IMR-90 (cell line): Measurements from ENCODE around the gene NUAK1. TPM values are rescaled to one million over a fixed set of nuclear protein-coding genes. Genes with fewer than 3 reads are reported as not detected.

Experiments
- ATAC-seq: fragments of 200-7000 bp; cut with Tn5 transposase; 2 replicates; pipeline ENCODE4 v1.9.1; 2020; ENCODE audit warnings: low read depth, mild to moderate bottlenecking, moderate library complexity
- BruUV-seq: library from RNA; stranded (reverse); fragments of 400-500 nt; replicated peaks from 2 replicates; lab custom pipeline; 2021; lab: Mats Ljungman, UMichigan
- CTCF ChIA-PET: fragments of 300-600 bp; formaldehyde crosslinking; extraction: SDS; loops from one replicate; lab custom pipeline; 2021; ENCODE audit warnings: antibody characterized with exemption; lab: Yijun Ruan, JAX
- POLR2A ChIA-PET: fragments of 300-600 bp; sonication (Branson Sonifier 250); formaldehyde crosslinking; loops from one replicate; lab custom pipeline; 2022; ENCODE audit warnings: antibody characterized with exemption; ENCODE audit not compliant: unreplicated experiment; lab: Charles Lee
- DNase-seq: peaks from one replicate; pipeline ENCODE4 v3.0.0; 2013
- H2AFZ ChIP-seq: replicated peaks from 2 replicates; pipeline ENCODE3; 2013; ENCODE audit warnings: low read length, mild to moderate bottlenecking; ENCODE audit not compliant: poor library complexity
- H2AK5ac ChIP-seq: 2 replicates; pipeline ENCODE4 v1.6.1; 2013; ENCODE audit warnings: low read depth, low read length, inconsistent platforms
- H2AK9ac ChIP-seq: replicated peaks from 2 replicates; pipeline ENCODE3; 2013; ENCODE audit warnings: mild to moderate bottlenecking, low read depth, low read length, moderate library complexity; ENCODE audit not compliant: poor library complexity
- H2BK120ac ChIP-seq: 2 replicates; pipeline ENCODE4 v1.6.1; 2013; ENCODE audit warnings: low read depth, low read length, inconsistent platforms
- H2BK15ac ChIP-seq: 3 replicates; pipeline ENCODE4 v1.6.1; 2013; ENCODE audit warnings: low read depth, low read length, inconsistent platforms
- H2BK20ac ChIP-seq: 2 replicates; pipeline ENCODE4 v1.6.1; 2013; ENCODE audit warnings: low read depth, mild to moderate bottlenecking, inconsistent platforms, low read length, moderate library complexity
- H2BK5ac ChIP-seq: 2 replicates; pipeline ENCODE4 v1.6.1; 2013; ENCODE audit warnings: mild to moderate bottlenecking, low read depth, low read length, inconsistent platforms; ENCODE audit not compliant: poor library complexity, severe bottlenecking
- H3K14ac ChIP-seq: replicated peaks from 2 replicates; pipeline ENCODE4 v1.6.1; 2013; ENCODE audit warnings: low read depth, low read length, inconsistent platforms
- H3K18ac ChIP-seq: 2 replicates; pipeline ENCODE4 v1.6.1; 2013; ENCODE audit warnings: low read depth, low read length, control low read depth
- H3K23ac ChIP-seq: 2 replicates; pipeline ENCODE4 v1.6.1; 2013; ENCODE audit warnings: low read depth, low read length, inconsistent platforms
- H3K27ac ChIP-seq: 2 replicates; pipeline ENCODE4 v1.5.1; 2013; ENCODE audit warnings: mild to moderate bottlenecking, control low read depth, low read length; ENCODE audit not compliant: insufficient read depth
- H3K27me3 ChIP-seq: 2 replicates; pipeline ENCODE4 v1.6.1; 2013; ENCODE audit warnings: low read length; ENCODE audit not compliant: control insufficient read depth, insufficient read depth
- H3K36me3 ChIP-seq: 2 replicates; pipeline ENCODE4 v1.6.1; 2013; ENCODE audit warnings: low read length, mixed read lengths; ENCODE audit not compliant: control insufficient read depth, insufficient read depth
- H3K4ac ChIP-seq: 2 replicates; pipeline ENCODE4 v1.6.1; 2013; ENCODE audit warnings: low read depth, low read length, inconsistent platforms
- H3K4me1 ChIP-seq: 2 replicates; pipeline ENCODE4 v1.6.1; 2013; ENCODE audit warnings: low read length, mixed read lengths; ENCODE audit not compliant: control insufficient read depth, insufficient read depth
- H3K4me2 ChIP-seq: 2 replicates; pipeline ENCODE4 v1.6.1; 2013; ENCODE audit warnings: low read depth, mild to moderate bottlenecking, control low read depth, low read length, moderate library complexity
- H3K4me3 ChIP-seq: 2 replicates; pipeline ENCODE4 v1.5.1; 2013; ENCODE audit warnings: low read depth, mild to moderate bottlenecking, control low read depth, low read length, moderate library complexity; ENCODE audit not compliant: insufficient read depth
- H3K56ac ChIP-seq: 2 replicates; pipeline ENCODE4 v1.6.1; 2013; ENCODE audit warnings: low read length, inconsistent platforms; ENCODE audit not compliant: insufficient read depth; ENCODE audit errors: extremely low read depth
- H3K79me1 ChIP-seq, 2 experiments: 2 replicates each; pipeline ENCODE4 v1.6.1; 2013; ENCODE audit warnings: low read length in 2 of 2, inconsistent platforms in 1 of 2, low read depth in 1 of 2
- H3K9ac ChIP-seq: 2 replicates; pipeline ENCODE4 v1.6.1; 2013; ENCODE audit warnings: low read depth, low read length, control low read depth
- H3K9me1 ChIP-seq: 2 replicates; pipeline ENCODE4 v1.6.1; 2013; ENCODE audit warnings: low read length, inconsistent platforms; ENCODE audit not compliant: insufficient read depth
- H3K9me3 ChIP-seq: 2 replicates; pipeline ENCODE4 v1.6.1; 2013; ENCODE audit warnings: low read length; ENCODE audit not compliant: control insufficient read depth, insufficient read depth
- H4K20me1 ChIP-seq: 2 replicates; pipeline ENCODE4 v1.6.1; 2013; ENCODE audit warnings: low read length, inconsistent platforms; ENCODE audit not compliant: insufficient read depth
- H4K5ac ChIP-seq: 2 replicates; pipeline ENCODE4 v1.6.1; 2013; ENCODE audit warnings: mild to moderate bottlenecking, low read depth, low read length, control low read depth
- H4K8ac ChIP-seq, 2 experiments: 2 replicates each; pipeline ENCODE4 v1.6.1; 2013; ENCODE audit warnings: low read depth in 2 of 2, low read length in 2 of 2, control low read depth in 1 of 2, inconsistent platforms in 1 of 2
- H4K91ac ChIP-seq: 2 replicates; pipeline ENCODE4 v1.6.1; 2013; ENCODE audit warnings: low read depth, low read length, inconsistent platforms; ENCODE audit not compliant: insufficient read depth
- BHLHE40 ChIP-seq: fragments of 150-350 bp; IDR thresholded peaks from 2 replicates; pipeline ENCODE4 v1.6.1; 2016; ENCODE audit warnings: mild to moderate bottlenecking, low read depth, low read length
- CEBPB ChIP-seq: IDR thresholded peaks from 2 replicates; pipeline ENCODE4 v1.6.1; 2012; ENCODE audit warnings: low read depth, low read length, improper control_type of control experiment
- CHD1 ChIP-seq: IDR thresholded peaks from 2 replicates; pipeline ENCODE4 v1.6.1; 2012; ENCODE audit warnings: low read depth, low read length, improper control_type of control experiment
- MAFK ChIP-seq: IDR thresholded peaks from 2 replicates; pipeline ENCODE4 v1.6.1; 2012; ENCODE audit warnings: low read depth, low read length, improper control_type of control experiment
- MXI1 ChIP-seq: IDR thresholded peaks from 2 replicates; pipeline ENCODE4 v1.6.1; 2012; ENCODE audit warnings: low read depth, mild to moderate bottlenecking, low read length, moderate library complexity, borderline replicate concordance
- RAD21 ChIP-seq: IDR thresholded peaks from 2 replicates; pipeline ENCODE4 v1.6.1; 2012; ENCODE audit warnings: low read length, improper control_type of control experiment
- SMC3 ChIP-seq: fragments of 150-350 bp; IDR thresholded peaks from 2 replicates; pipeline ENCODE4 v1.6.1; 2016; ENCODE audit warnings: low read depth, mild to moderate bottlenecking, antibody characterized with exemption, low read length, moderate library complexity
- WGBS, 2 experiments: methylation state at CpG; one replicate each; pipeline versions ENCODE4 v1.1.5 to v1.1.7; 2013; ENCODE audit warnings: missing lambda C conversion rate in 2 of 2; ENCODE audit not compliant: insufficient read length in 1 of 2; ENCODE audit errors: extremely low coverage in 2 of 2; 5-methylcytosine and 5-hydroxymethylcytosine counted together
- dilution Hi-C: fragments of 300-500 bp; cut with HindIII; formaldehyde crosslinking; loops from one replicate; pipeline ENCODE4 v1.14.3; 2018; ENCODE audit warnings: low sequenced_read_pairs; ENCODE audit not compliant: unreplicated experiment
- in situ Hi-C: fragments of 300-500 bp; cut with MboI; formaldehyde crosslinking; loops from 3 replicates; pipeline ENCODE4 v1.14.3; 2019; ENCODE audit warnings: low sequenced_read_pairs, inconsistent platforms, mixed read lengths
- intact Hi-C: fragments of 100-400 bp; cut with micrococcal nuclease; formaldehyde crosslinking; loops from 2 replicates; pipeline ENCODE4 v1.10.0; 2022
- polyA plus RNA-seq, 3 experiments: library from polyadenylated mRNA; depleted of rRNA; stranded (reverse); fragments of >200 nt; gene quantifications; 2 replicates each; pipeline ENCODE4 v1.2.3, GENCODE V29; 2012; ENCODE audit warnings: low replicate concordance in 1 of 3
- total RNA-seq: library from RNA; depleted of rRNA; stranded (reverse); fragments of >200 nt; gene quantifications from 2 replicates; pipeline ENCODE4 v1.2.3, GENCODE V29; 2012

Gene NUAK1
- total and polyA plus RNA-seq, 2 of the 4 experiments (the other 2 are of a cell fraction) = 4.8 to 8.8 TPM

DNA sequence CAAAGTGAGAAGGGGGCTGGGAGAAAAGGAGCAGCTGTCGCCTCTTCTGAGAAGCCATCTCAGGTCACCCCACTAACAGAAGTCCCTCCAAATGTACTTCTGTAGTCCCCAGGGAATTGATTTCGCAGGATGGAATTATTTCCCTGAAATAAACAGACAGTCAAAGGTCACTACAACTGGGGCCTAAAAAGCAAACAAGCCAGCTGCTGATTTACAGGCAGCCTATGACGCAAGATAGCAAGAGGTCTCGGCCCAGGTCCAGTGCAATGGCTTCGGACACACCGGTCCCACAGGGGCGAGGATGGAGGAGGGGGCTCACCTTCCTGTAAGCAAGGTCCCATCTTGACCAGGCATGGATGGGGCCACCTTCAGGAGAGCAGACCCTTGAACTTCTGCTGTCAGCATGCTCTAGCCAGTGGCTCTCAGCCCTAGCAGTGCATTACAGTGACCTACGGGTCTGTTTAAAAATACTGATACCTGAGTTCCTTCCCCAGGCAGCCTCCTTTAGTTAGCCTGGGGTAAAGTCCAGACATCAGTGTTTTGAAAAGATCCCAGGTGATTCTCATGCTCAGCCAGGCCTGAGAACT is 18.1 kb downstream of the NUAK1 start:
- Histone ChIP-seq H3K56ac (no peak overlapping the region), H3K27me3 (no peaks in the 10 kb centered on the region), H3K27ac (no peak overlapping the region), H3K36me3 (no peaks in the 10 kb centered on the region), H2BK15ac (no peak overlapping the region), H2AFZ (no peak overlapping the region), H3K9me1 (peaks cover 15% of the 10 kb centered on the region), H2BK120ac (no peak overlapping the region), H3K4ac (no peak overlapping the region), H3K4me3 (no peak overlapping the region), H2BK20ac (no peak overlapping the region), H3K9me3 (no peaks in the 10 kb centered on the region), H3K4me2 (no peak overlapping the region), H3K4me1 (peaks cover 5% of the 10 kb centered on the region), H3K18ac (no peak overlapping the region; the same call in 1 of the 2 replicates), H4K20me1 (peaks cover 7% of the 10 kb centered on the region), H2BK5ac (no peak overlapping the region), H4K5ac (no peak overlapping the region), H2AK5ac (no peak overlapping the region; the same call in 1 of the 2 replicates), H4K91ac (no peak overlapping the region), H3K9ac (no peak overlapping the region), H2AK9ac (no peak overlapping the region), H3K14ac (no peak overlapping the region), H4K8ac (no peak overlapping the region), H3K79me1 (peaks cover 50 to 84% of the 10 kb centered on the region in 2 experiments), H3K23ac (no peak overlapping the region)
- in situ Hi-C loops (no loop called here), intact Hi-C loops (no loop called here), dilution Hi-C loops (no loop called here)
- TF ChIP-seq BHLHE40 (no peak), SMC3 (no peak), MXI1 (no peak), MAFK (no peak), CEBPB (0 out of 2 replicates have a peak, but pooled peaks have one; percentile 5), RAD21 (no peak), CHD1 (no peak)
- BruUV-seq = no TSS peak
- DNase-seq (no peak), ATAC-seq (no peak)
- WGBS, 2 experiments = 76% methylated on average over 4 of the region's 8 CpGs; no CpG with 5 or more reads in 1 of the 2 experiments
- CTCF ChIA-PET = no interaction called here
- POLR2A ChIA-PET = no interaction called here
